Osteoblast (primary cell): ENCODE measurements around the gene SCRN2. TPM values are rescaled to one million over a fixed set of nuclear protein-coding genes. Genes with fewer than 3 reads are reported as not detected.

Source experiments
- DNase-seq: peaks from one replicate; pipeline ENCODE4 v3.0.0; 2011; ENCODE audit warnings: low spot score, mixed read lengths; ENCODE audit not compliant: insufficient read length; ENCODE audit errors: missing footprints
- H2AFZ ChIP-seq: 2 replicates; pipeline ENCODE4 v1.6.0; 2011; ENCODE audit warnings: mild to moderate bottlenecking, low read length
- H3K27ac ChIP-seq: 2 replicates; pipeline ENCODE4 v1.5.1; 2011; ENCODE audit warnings: mild to moderate bottlenecking, low read depth, low read length, moderate library complexity
- H3K27me3 ChIP-seq: 2 replicates; pipeline ENCODE4 v1.6.0; 2012; ENCODE audit warnings: mild to moderate bottlenecking, control low read depth, inconsistent platforms, low read length, moderate library complexity; ENCODE audit not compliant: insufficient read depth
- H3K36me3 ChIP-seq: 2 replicates; pipeline ENCODE4 v1.5.1; 2011; ENCODE audit warnings: mild to moderate bottlenecking, low read length, control low read depth, moderate library complexity; ENCODE audit not compliant: insufficient read depth
- H3K4me1 ChIP-seq: 2 replicates; pipeline ENCODE4 v1.5.1; 2011; ENCODE audit warnings: mild to moderate bottlenecking, low read length, control low read depth, moderate library complexity; ENCODE audit not compliant: insufficient read depth
- H3K4me2 ChIP-seq: 2 replicates; pipeline ENCODE4 v1.6.0; 2011; ENCODE audit warnings: mild to moderate bottlenecking, low read length; ENCODE audit not compliant: insufficient read depth
- H3K4me3 ChIP-seq: fragments of 200-600 bp; sonication (generic); 3 replicates; pipeline ENCODE4 v1.5.1; 2012; ENCODE audit warnings: mild to moderate bottlenecking, low read length, inconsistent platforms; ENCODE audit not compliant: insufficient read depth
- H3K79me2 ChIP-seq: 2 replicates; pipeline ENCODE4 v1.6.0; 2012; ENCODE audit warnings: mild to moderate bottlenecking, low read length, control low read depth, inconsistent platforms; ENCODE audit not compliant: insufficient read depth
- H3K9me3 ChIP-seq: 2 replicates; pipeline ENCODE4 v1.5.1; 2011; ENCODE audit warnings: low read depth, low read length, control low read depth
- H4K20me1 ChIP-seq: 2 replicates; pipeline ENCODE4 v1.6.0; 2012; ENCODE audit warnings: mild to moderate bottlenecking, low read length, control low read depth; ENCODE audit not compliant: insufficient read depth
- CTCF ChIP-seq: IDR thresholded peaks from 2 replicates; pipeline ENCODE4 v1.5.1; 2011; ENCODE audit warnings: mild to moderate bottlenecking, low read depth, low read length, moderate library complexity; ENCODE audit errors: extremely low read depth
- total RNA-seq: library from RNA; depleted of rRNA; stranded (reverse); fragments of >200 nt; gene quantifications from 2 replicates; pipeline ENCODE4 v1.2.3, GENCODE V29; 2012

SCRN2 gene
- total RNA-seq, 1 donor: 42.7 TPM

DNA sequence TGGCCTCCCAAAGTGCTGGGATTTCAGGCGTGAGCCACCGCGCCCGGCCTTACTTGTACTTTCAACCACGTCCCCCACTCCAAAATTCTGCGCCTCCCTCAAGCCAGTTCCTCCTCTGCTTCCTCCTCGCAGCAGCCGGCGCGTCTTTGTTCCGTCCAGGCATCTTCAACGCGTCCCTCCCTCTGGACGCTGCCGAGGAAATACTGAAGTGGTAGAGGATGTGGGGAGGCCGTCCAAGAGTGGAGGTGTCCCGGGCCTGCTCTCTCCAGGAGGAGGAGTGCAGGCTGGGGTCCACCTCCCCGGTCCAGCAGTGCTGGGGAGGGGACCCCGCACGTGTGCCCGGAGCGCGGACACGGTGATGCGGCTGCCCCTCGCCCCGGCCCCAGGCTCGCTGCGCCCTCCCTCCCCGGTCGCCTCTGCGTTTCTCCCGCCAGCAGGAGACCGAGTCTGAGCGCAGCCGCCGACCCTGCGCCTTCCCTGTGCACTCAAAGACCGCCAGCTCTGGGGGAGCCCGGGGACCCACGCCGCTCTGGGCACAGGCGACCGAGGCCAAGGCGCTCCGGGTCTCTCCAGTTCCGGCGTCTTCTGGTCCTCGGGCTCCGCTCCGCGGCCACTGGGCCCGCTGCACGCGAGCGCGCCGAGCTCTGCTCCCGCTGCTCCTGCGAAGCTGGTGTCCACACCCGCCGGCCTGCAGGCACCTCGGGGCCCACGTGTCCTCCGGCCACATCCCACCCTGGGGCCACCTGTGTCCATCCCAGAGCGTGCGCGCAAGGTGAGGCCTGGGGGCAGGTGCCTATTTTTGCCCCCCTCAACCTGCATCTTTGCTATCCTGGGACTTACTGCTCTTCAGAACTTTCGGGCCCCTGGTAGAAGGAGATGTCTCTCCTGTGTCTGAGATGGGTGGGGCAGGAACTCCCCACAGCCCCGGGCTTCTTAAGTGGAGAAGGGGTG is 51.2 kb downstream of the SCRN2 start:
- H3K4me3 ChIP-seq: peak overlapping the region; percentile 47

More for the DNA sequence above, 51.2 kb downstream of the SCRN2 start:
- Histone ChIP-seq H3K36me3 (no peaks in the 10 kb centered on the region), H4K20me1 (no peaks in the 10 kb centered on the region), H3K27me3 (peaks cover 71% of the 10 kb centered on the region), H3K27ac (no peak overlapping the region), H3K4me1 (peaks cover 3% of the 10 kb centered on the region), H3K9me3 (no peaks in the 10 kb centered on the region), H2AFZ (peak overlapping the region; percentile 55), H3K79me2 (no peaks in the 10 kb centered on the region), H3K4me2 (peak overlapping the region; percentile 66)
- TF ChIP-seq CTCF: peak; percentile 38
- DNase-seq: peak; percentile 93

Other genes with a start within 250 kb of the SCRN2 start
- 331 and 351 TPM in 2 replicates for gene KPNB1, start 191.4 kb downstream of the SCRN2 start, total RNA-seq
- 11.8 and 11.9 TPM in 2 replicates for gene TBKBP1, start 147.1 kb downstream of the SCRN2 start, total RNA-seq
- gene TBX21, start 108.0 kb downstream of the SCRN2 start, total RNA-seq: not detected in 2 replicates
- gene OSBPL7, start 19.5 kb downstream of the SCRN2 start, total RNA-seq: 8.0 and 8.3 TPM in 2 replicates
- gene MRPL10, start 9.7 kb downstream of the SCRN2 start, total RNA-seq: 32.7 and 35.8 TPM in 2 replicates
- gene LRRC46, start 9.6 kb downstream of the SCRN2 start, total RNA-seq: not detected in 2 replicates
- under 0.01 TPM in 2 replicates for gene SP6, start 9.9 kb upstream of the SCRN2 start, total RNA-seq
- gene SP2, start 55.0 kb upstream of the SCRN2 start, total RNA-seq: 2.4 and 2.5 TPM in 2 replicates
- gene PNPO, start 100.3 kb upstream of the SCRN2 start, total RNA-seq: 31.5 and 32.4 TPM in 2 replicates
- gene PRR15L, start 116.6 kb upstream of the SCRN2 start, total RNA-seq: not detected in 2 replicates
- gene CDK5RAP3, start 129.8 kb upstream of the SCRN2 start, total RNA-seq: 46.6 and 50.3 TPM in 2 replicates
- gene COPZ2, start 196.5 kb upstream of the SCRN2 start, total RNA-seq: 117 and 121 TPM in 2 replicates
- gene NFE2L1, start 207.1 kb upstream of the SCRN2 start, total RNA-seq: 144 and 165 TPM in 2 replicates